HCT116 (cell line): Measurements from ENCODE around the gene JAK1. TPM values are rescaled to one million over a fixed set of nuclear protein-coding genes. Genes with fewer than 3 reads are reported as not detected.

Source experiments
- ATAC-seq: fragments of 200-7000 bp; cut with Tn5 transposase; 2 replicates; pipeline ENCODE4 v1.9.1; 2020; ENCODE audit warnings: mild to moderate bottlenecking, moderate library complexity
- BruUV-seq: library from RNA; stranded (reverse); fragments of 400-500 nt; replicated peaks from 2 replicates; lab custom pipeline; 2021; lab: Mats Ljungman, UMichigan
- CTCF ChIA-PET: fragments of 300-600 bp; sonication (Branson Sonifier 250); formaldehyde crosslinking; loops from one replicate; lab custom pipeline; 2021; ENCODE audit warnings: antibody characterized with exemption; lab: Charles Lee
- POLR2A ChIA-PET: fragments of 300-600, 350-600 bp; sonication (Branson Sonifier 250); formaldehyde crosslinking; loops from one replicate; lab custom pipeline; 2021; ENCODE audit warnings: antibody characterized with exemption; lab: Charles Lee
- RAD21 ChIA-PET, 2 experiments: fragments of 300-600 bp; sonication (Branson Sonifier 250); formaldehyde crosslinking; loops; one replicate each; lab custom pipeline; 2023; ENCODE audit warnings: low total read pairs in 2 of 2; ENCODE audit not compliant: uncharacterized antibody in 2 of 2, unreplicated experiment in 2 of 2, low non-redundant PET in 1 of 2; lab: Charles Lee
- DNase-seq: peaks from one replicate; pipeline ENCODE4 v3.0.0-alpha.2; 2010; ENCODE audit warnings: low read depth, low spot score
- H2AFZ ChIP-seq: fragments of 200-600 bp; shearing (Covaris generic), sonication (generic); 2 replicates; pipeline ENCODE4 v1.6.1; 2017; ENCODE audit warnings: low read depth, mixed run types, mixed read lengths, antibody characterized with exemption, low read length; ENCODE audit not compliant: poor library complexity, severe bottlenecking
- H3K27ac ChIP-seq: 2 replicates; pipeline ENCODE4 v1.5.1; 2012; ENCODE audit warnings: low read depth, low read length
- H3K27me3 ChIP-seq: fragments of 200-600 bp; sonication (generic); 2 replicates; pipeline ENCODE4 v1.6.1; 2016; ENCODE audit warnings: mixed run types, low read length, mixed read lengths; ENCODE audit not compliant: insufficient read depth
- H3K36me3 ChIP-seq, 2 experiments: fragments of 200-500 bp in 1 of 2; fragments of 200-600 bp in 1 of 2; sonication (Bioruptor generic) in 1 of 2; sonication (generic) in 1 of 2; 2 replicates each; pipeline versions ENCODE4 v1.5.1 to v1.6.1; 2014 to 2016; ENCODE audit warnings: low read length in 2 of 2, inconsistent platforms in 1 of 2, mixed read lengths in 1 of 2, mixed run types in 1 of 2; ENCODE audit not compliant: insufficient read depth in 2 of 2, control insufficient read depth in 1 of 2
- H3K4me1 ChIP-seq, 2 experiments: fragments of 200-600 bp in 1 of 2; sonication (generic) in 1 of 2; 2 replicates each; pipeline versions ENCODE4 v1.5.1 to v1.6.1; 2012 to 2017; ENCODE audit warnings: low read length in 2 of 2, inconsistent platforms in 1 of 2, mild to moderate bottlenecking in 1 of 2, mixed read lengths in 1 of 2, mixed run types in 1 of 2, moderate library complexity in 1 of 2; ENCODE audit not compliant: insufficient read depth in 2 of 2, control insufficient read depth in 1 of 2
- H3K4me2 ChIP-seq: fragments of 200-600 bp; sonication (generic); 2 replicates; pipeline ENCODE4 v1.6.1; 2017; ENCODE audit warnings: mixed run types, low read length, mixed read lengths
- H3K4me3 ChIP-seq, 2 experiments: fragments of 200-600 bp in 1 of 2; sonication (generic) in 1 of 2; replicated peaks in 1 of 2; 2 replicates each; pipeline ENCODE4 v1.5.1; 2011 to 2016; ENCODE audit warnings: low read length in 2 of 2, control low read depth in 1 of 2, low read depth in 1 of 2, mild to moderate bottlenecking in 1 of 2, mixed read lengths in 1 of 2, mixed run types in 1 of 2
- H3K79me2 ChIP-seq: fragments of 200-600 bp; sonication (generic); 2 replicates; pipeline ENCODE4 v1.6.1; 2017; ENCODE audit warnings: mild to moderate bottlenecking, mixed run types, low read length, moderate library complexity, mixed read lengths; ENCODE audit not compliant: insufficient read depth
- H3K9ac ChIP-seq: fragments of 200-600 bp; sonication (generic); 2 replicates; pipeline ENCODE4 v1.6.1; 2016; ENCODE audit warnings: low read length, mixed read lengths
- H3K9me2 ChIP-seq: fragments of 200-600 bp; sonication (generic), shearing (Covaris generic); 2 replicates; pipeline ENCODE4 v1.6.1; 2017; ENCODE audit warnings: mixed run types, mild to moderate bottlenecking, moderate library complexity; ENCODE audit not compliant: insufficient read depth
- H3K9me3 ChIP-seq, 2 experiments: fragments of 200-500 bp in 1 of 2; fragments of 200-600 bp in 1 of 2; sonication (Bioruptor generic) in 1 of 2; sonication (generic) in 1 of 2; 2 replicates each; pipeline ENCODE4 v1.6.1; 2014 to 2017; ENCODE audit warnings: low read length in 2 of 2, mixed read lengths in 2 of 2, inconsistent platforms in 1 of 2, low read depth in 1 of 2, mild to moderate bottlenecking in 1 of 2, mixed run types in 1 of 2, moderate library complexity in 1 of 2; ENCODE audit not compliant: control insufficient read depth in 1 of 2, insufficient read depth in 1 of 2
- H4K20me1 ChIP-seq: fragments of 200-600 bp; sonication (generic), shearing (Covaris generic); 2 replicates; pipeline ENCODE4 v1.6.1; 2017; ENCODE audit warnings: mixed run types, mild to moderate bottlenecking, moderate library complexity; ENCODE audit not compliant: insufficient read depth
- CBX3 ChIP-seq: IDR thresholded peaks from 2 replicates; pipeline ENCODE4 v1.6.1; 2012; ENCODE audit warnings: low read depth
- CEBPB ChIP-seq: IDR thresholded peaks from 2 replicates; pipeline ENCODE4 v1.6.1; 2012; ENCODE audit warnings: low read depth
- CTCF ChIP-seq, 3 experiments: fragments of 200-600 bp in 1 of 3; sonication (generic) in 1 of 3; IDR thresholded peaks in 2 of 3; conservative IDR thresholded peaks in 1 of 3; 2 replicates each; pipeline ENCODE4 v1.5.1; 2012 to 2017; ENCODE audit warnings: low read depth in 2 of 3, low read length in 2 of 3, antibody characterized with exemption in 1 of 3, borderline replicate concordance in 1 of 3, control low read depth in 1 of 3, mild to moderate bottlenecking in 1 of 3, mixed read lengths in 1 of 3, mixed run types in 1 of 3, moderate library complexity in 1 of 3; ENCODE audit not compliant: insufficient read depth in 1 of 3
- EGR1 ChIP-seq: IDR thresholded peaks from 2 replicates; pipeline ENCODE4 v1.6.1; 2012; ENCODE audit warnings: low read depth
- FOSL1 ChIP-seq: IDR thresholded peaks from 2 replicates; pipeline ENCODE4 v1.6.1; 2012; ENCODE audit warnings: low read depth
- POLR2A ChIP-seq: IDR thresholded peaks from 2 replicates; pipeline ENCODE4 v1.7.0; 2011; ENCODE audit warnings: borderline replicate concordance; ENCODE audit not compliant: insufficient read depth, insufficient read length; ENCODE audit errors: extremely low read depth
- POLR2AphosphoS5 ChIP-seq: IDR thresholded peaks from 2 replicates; pipeline ENCODE4 v1.6.1; 2011; ENCODE audit warnings: mild to moderate bottlenecking, low read depth, low read length, moderate library complexity
- RAD21 ChIP-seq: IDR thresholded peaks from 2 replicates; pipeline ENCODE4 v1.6.1; 2012; ENCODE audit warnings: low read depth, mild to moderate bottlenecking
- SIN3A ChIP-seq: IDR thresholded peaks from 2 replicates; pipeline ENCODE4 v1.6.1; 2012; ENCODE audit warnings: low read depth
- SP1 ChIP-seq: IDR thresholded peaks from 2 replicates; pipeline ENCODE4 v1.6.1; 2012; ENCODE audit warnings: low read depth
- TCF7L2 ChIP-seq: IDR thresholded peaks from 2 replicates; pipeline ENCODE4 v1.7.0; 2011; ENCODE audit warnings: borderline replicate concordance, inconsistent platforms; ENCODE audit not compliant: insufficient read depth, insufficient read length; ENCODE audit errors: extremely low read depth
- YY1 ChIP-seq: IDR thresholded peaks from 2 replicates; pipeline ENCODE4 v1.6.1; 2011; ENCODE audit warnings: low read length, low read depth, moderate library complexity, mild to moderate bottlenecking; ENCODE audit not compliant: insufficient replicate concordance; ENCODE audit errors: extremely low read depth
- ZFX ChIP-seq: fragments of 450-650 bp; IDR thresholded peaks from 2 replicates; pipeline ENCODE4 v1.6.1; 2017
- ZNF274 ChIP-seq: fragments of 200-500 bp; sonication (Bioruptor generic); IDR thresholded peaks from 2 replicates; pipeline ENCODE4 v1.6.1; 2014; ENCODE audit warnings: mild to moderate bottlenecking, low read depth, low read length, inconsistent platforms
- intact Hi-C: fragments of 100-400 bp; cut with micrococcal nuclease; formaldehyde crosslinking; loops from 2 replicates; pipeline ENCODE4 v1.10.0; 2022
- total RNA-seq: library from RNA; stranded (reverse); gene quantifications from one replicate; pipeline ENCODE4 v1.2.1, GENCODE V29; 2021; ENCODE audit not compliant: unreplicated experiment
- TF ChIP-seq, protein P1 (sequence below): IDR thresholded peaks from 2 replicates; pipeline ENCODE4 v1.6.1; 2012
- TF ChIP-seq, protein P2 (sequence below): IDR thresholded peaks from 2 replicates; pipeline ENCODE4 v1.6.1; 2012
- TF ChIP-seq, protein P3 (sequence below): IDR thresholded peaks from 2 replicates; pipeline ENCODE4 v1.6.1; 2011; ENCODE audit warnings: mild to moderate bottlenecking, low read length, moderate library complexity; ENCODE audit not compliant: insufficient replicate concordance; ENCODE audit errors: extremely low read depth

JAK1 gene
- total RNA-seq, 1 experiment from 2014 or later: 53.2 TPM

DNA sequence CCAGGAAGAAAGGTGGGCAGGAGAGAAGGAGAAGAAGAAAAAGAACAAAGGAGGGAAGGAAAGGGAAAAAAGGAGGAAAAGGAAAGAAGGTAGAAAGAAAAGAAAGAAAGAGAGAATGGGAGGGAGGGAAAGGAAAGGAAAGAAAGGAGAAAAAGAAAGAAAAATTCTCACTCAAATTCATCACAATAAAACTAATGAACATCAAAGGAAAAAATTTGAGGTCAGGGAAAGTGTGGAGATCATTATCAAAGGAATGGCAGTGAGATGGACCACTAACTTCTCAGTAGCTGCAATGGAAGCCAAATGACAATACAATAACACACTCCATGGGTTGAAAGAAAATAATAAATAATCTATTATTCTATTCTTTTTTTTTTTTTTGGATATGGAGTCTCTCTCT lies 48.0 kb upstream of the JAK1 start:
- BruUV-seq: no TSS peak
- RAD21 ChIA-PET: no interaction called here

DNA sequence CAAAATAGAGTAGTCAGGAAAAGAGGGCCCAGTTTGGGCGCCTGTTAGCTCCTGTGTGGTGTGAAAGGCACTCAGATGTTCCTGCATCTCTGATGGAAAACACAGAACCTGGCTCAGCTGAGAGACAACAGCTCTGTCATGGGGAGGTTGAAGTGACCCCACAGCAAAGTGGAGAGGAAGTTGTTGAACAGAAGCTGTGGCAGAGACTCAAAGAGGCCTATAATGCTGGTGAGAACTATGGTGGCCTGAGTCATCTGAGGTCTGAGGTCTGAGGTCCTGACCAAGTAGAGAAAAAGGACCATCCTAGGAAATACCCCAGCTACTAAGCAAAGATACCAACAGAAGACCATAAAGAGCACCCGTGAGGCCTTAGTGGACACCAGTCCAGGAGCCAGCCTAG lies 45.6 kb upstream of the JAK1 start:
- no peaks in the 10 kb centered on the region for H3K79me2 ChIP-seq
- no peaks in the 10 kb centered on the region for H3K9me3 ChIP-seq
- H3K4me2 ChIP-seq: no peak overlapping the region
- no peaks in the 10 kb centered on the region for H3K9me2 ChIP-seq
- CTCF ChIA-PET: no interaction called here
- RAD21 ChIA-PET: no interaction called here
- ATAC-seq (no peak), DNase-seq (no peak)
- H3K4me3 ChIP-seq: no peak overlapping the region
- POLR2A ChIA-PET: no interaction called here
- intact Hi-C loops: no loop called here
- BruUV-seq: no TSS peak
- H3K27me3 ChIP-seq: no peaks in the 10 kb centered on the region
- H3K9ac ChIP-seq: no peak overlapping the region
- no peaks in the 10 kb centered on the region for H3K36me3 ChIP-seq
- no peaks in the 10 kb centered on the region for H3K4me1 ChIP-seq
- no peak overlapping the region for H3K27ac ChIP-seq
- H2AFZ ChIP-seq: no peak overlapping the region
- no peaks in the 10 kb centered on the region for H4K20me1 ChIP-seq
- no peak for TF ChIP-seq TCF7L2
- TF ChIP-seq SIN3A: no peak
- TF ChIP-seq FOSL1: no peak
- no peak for TF ChIP-seq YY1
- no peak for TF ChIP-seq RAD21
- TF ChIP-seq CBX3: no peak
- TF ChIP-seq SP1: no peak
- TF ChIP-seq POLR2AphosphoS5: no peak
- TF ChIP-seq, protein P1, sequence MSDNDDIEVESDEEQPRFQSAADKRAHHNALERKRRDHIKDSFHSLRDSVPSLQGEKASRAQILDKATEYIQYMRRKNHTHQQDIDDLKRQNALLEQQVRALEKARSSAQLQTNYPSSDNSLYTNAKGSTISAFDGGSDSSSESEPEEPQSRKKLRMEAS: no peak
- TF ChIP-seq ZNF274: no peak
- no peak for TF ChIP-seq CEBPB
- TF ChIP-seq, protein P2, sequence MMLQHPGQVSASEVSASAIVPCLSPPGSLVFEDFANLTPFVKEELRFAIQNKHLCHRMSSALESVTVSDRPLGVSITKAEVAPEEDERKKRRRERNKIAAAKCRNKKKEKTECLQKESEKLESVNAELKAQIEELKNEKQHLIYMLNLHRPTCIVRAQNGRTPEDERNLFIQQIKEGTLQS: no peak
- TF ChIP-seq CTCF (IDR thresholded peaks at IDR 0.05 in 2 of 3, conservative IDR thresholded peaks at IDR 0.05 in 1 of 3; ENCODE audit: borderline replicate concordance in 1 of 3, insufficient read depth in 1 of 3, low read depth in 2 of 3, low read length in 2 of 3): no peak

More for the DNA sequence above, 48.0 kb upstream of the JAK1 start:
- Histone ChIP-seq H3K27ac (no peak overlapping the region), H3K4me2 (no peak overlapping the region), H3K4me1 (no peaks in the 10 kb centered on the region), H3K9ac (no peak overlapping the region), H3K79me2 (no peaks in the 10 kb centered on the region), H4K20me1 (no peaks in the 10 kb centered on the region), H3K27me3 (no peaks in the 10 kb centered on the region), H3K9me2 (no peaks in the 10 kb centered on the region), H3K4me3 (no peak overlapping the region), H3K36me3 (no peaks in the 10 kb centered on the region), H2AFZ (no peak overlapping the region), H3K9me3 (no peaks in the 10 kb centered on the region)
- CTCF ChIA-PET: no interaction called here
- intact Hi-C loops: no loop called here
- DNase-seq (no peak), ATAC-seq (no peak)
- POLR2A ChIA-PET: no interaction called here
- no peak for TF ChIP-seq YY1
- no peak for TF ChIP-seq POLR2A
- no peak for TF ChIP-seq POLR2AphosphoS5
- TF ChIP-seq CBX3: no peak
- TF ChIP-seq ZNF274: no peak
- TF ChIP-seq ZFX: no peak
- no peak for TF ChIP-seq EGR1
- TF ChIP-seq, protein P3, sequence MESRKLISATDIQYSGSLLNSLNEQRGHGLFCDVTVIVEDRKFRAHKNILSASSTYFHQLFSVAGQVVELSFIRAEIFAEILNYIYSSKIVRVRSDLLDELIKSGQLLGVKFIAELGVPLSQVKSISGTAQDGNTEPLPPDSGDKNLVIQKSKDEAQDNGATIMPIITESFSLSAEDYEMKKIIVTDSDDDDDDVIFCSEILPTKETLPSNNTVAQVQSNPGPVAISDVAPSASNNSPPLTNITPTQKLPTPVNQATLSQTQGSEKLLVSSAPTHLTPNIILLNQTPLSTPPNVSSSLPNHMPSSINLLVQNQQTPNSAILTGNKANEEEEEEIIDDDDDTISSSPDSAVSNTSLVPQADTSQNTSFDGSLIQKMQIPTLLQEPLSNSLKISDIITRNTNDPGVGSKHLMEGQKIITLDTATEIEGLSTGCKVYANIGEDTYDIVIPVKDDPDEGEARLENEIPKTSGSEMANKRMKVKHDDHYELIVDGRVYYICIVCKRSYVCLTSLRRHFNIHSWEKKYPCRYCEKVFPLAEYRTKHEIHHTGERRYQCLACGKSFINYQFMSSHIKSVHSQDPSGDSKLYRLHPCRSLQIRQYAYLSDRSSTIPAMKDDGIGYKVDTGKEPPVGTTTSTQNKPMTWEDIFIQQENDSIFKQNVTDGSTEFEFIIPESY: no peak
